Measurements from ENCODE around the gene CYREN. TPM values are rescaled to one million over a fixed set of nuclear protein-coding genes. Genes with fewer than 3 reads are reported as not detected.

The CYREN gene
- polyA plus RNA-seq, 1 donor (not counting 4 experiments of a cell fraction or from before 2014, with no cell fraction given): 41.7 TPM

- DNase-seq (ENCODE audit: low read depth, low spot score) (no peak), FAIRE-seq (no peak)
- Histone ChIP-seq H3K4me1 (ENCODE audit: control insufficient read depth, extremely low read depth, insufficient read depth, low read length) (peaks cover 20% of the 10 kb centered on the region), H3K36me3 (ENCODE audit: control insufficient read depth in 2 of 2, extremely low read depth in 1 of 2, insufficient read depth in 2 of 2, low read length in 2 of 2) (peaks cover 27 to 33% of the 10 kb centered on the region in 2 experiments), H3K27me3 (ENCODE audit: control insufficient read depth, extremely low read depth, insufficient read depth, low read length) (no peaks in the 10 kb centered on the region), H2AFZ (ENCODE audit: control insufficient read depth, low read length) (no peak overlapping the region), H3K9me1 (ENCODE audit: control insufficient read depth, extremely low read depth, insufficient read depth, low read length) (peaks cover 5% of the 10 kb centered on the region), H4K20me1 (ENCODE audit: control insufficient read depth, extremely low read depth, insufficient read depth, low read length) (no peaks in the 10 kb centered on the region), H3K9ac (ENCODE audit: control insufficient read depth, extremely low read depth, insufficient read depth, low read length) (no peak overlapping the region), H3K79me2 (ENCODE audit: control insufficient read depth, insufficient read depth, low read length) (peaks cover 19% of the 10 kb centered on the region), H3K9me3 (ENCODE audit: control insufficient read depth, low read depth, low read length) (no peaks in the 10 kb centered on the region), H3K4me3 (ENCODE audit: control insufficient read depth in 2 of 3, extremely low read depth in 1 of 3, insufficient read depth in 2 of 3, low read depth in 1 of 3, low read length in 3 of 3) (no peak overlapping the region), H3K4me2 (ENCODE audit: control insufficient read depth, extremely low read depth, insufficient read depth, low read depth, low read length) (no peak overlapping the region), H3K27ac (ENCODE audit: control insufficient read depth, insufficient read depth, low read length) (no peak overlapping the region)
- no peak for TF ChIP-seq CTCF (optimal IDR thresholded peaks at IDR 0.05 in 1 of 3, IDR thresholded peaks at IDR 0.05 in 1 of 3, conservative IDR thresholded peaks at IDR 0.05 in 1 of 3; ENCODE audit: extremely low read depth in 1 of 3, insufficient read depth in 2 of 3, low read length in 3 of 3)
- TF ChIP-seq EZH2 (IDR thresholded peaks at IDR 0.05; ENCODE audit: low read length): no peak
- dilution Hi-C loops (cut with MboI; ENCODE audit: extremely low pct_ligation_motif_present, low sequenced_read_pairs): loop anchor here (25.0 kb wide), 1 partner anchor 177 kb away; the partner anchor contains the start of gene AGBL3
Measured at GRCh38 chr7:135164357-135165061, 6.0 kb downstream of the CYREN start.

- H3K4me1 ChIP-seq (ENCODE audit: control insufficient read depth, extremely low read depth, insufficient read depth, low read length): peaks cover 7% of the 10 kb centered on the region
- H3K4me3 ChIP-seq (ENCODE audit: control insufficient read depth in 2 of 3, extremely low read depth in 1 of 3, insufficient read depth in 2 of 3, low read depth in 1 of 3, low read length in 3 of 3): no peak overlapping the region
- H3K9me1 ChIP-seq (ENCODE audit: control insufficient read depth, extremely low read depth, insufficient read depth, low read length): peaks cover 2% of the 10 kb centered on the region
- no peak overlapping the region for H3K4me2 ChIP-seq (ENCODE audit: control insufficient read depth, extremely low read depth, insufficient read depth, low read depth, low read length)
- peaks cover 20 to 22% of the 10 kb centered on the region in 2 experiments for H3K36me3 ChIP-seq (ENCODE audit: control insufficient read depth in 2 of 2, extremely low read depth in 1 of 2, insufficient read depth in 2 of 2, low read length in 2 of 2)
- FAIRE-seq (no peak), DNase-seq (ENCODE audit: low read depth, low spot score) (no peak)
- H2AFZ ChIP-seq (ENCODE audit: control insufficient read depth, low read length): no peak overlapping the region
- H3K27ac ChIP-seq (ENCODE audit: control insufficient read depth, insufficient read depth, low read length): no peak overlapping the region
- dilution Hi-C loops (cut with MboI; ENCODE audit: extremely low pct_ligation_motif_present, low sequenced_read_pairs): loop anchor here (25.0 kb wide), 1 partner anchor 175 kb away; the partner anchor contains the start of gene AGBL3
- no peaks in the 10 kb centered on the region for H4K20me1 ChIP-seq (ENCODE audit: control insufficient read depth, extremely low read depth, insufficient read depth, low read length)
- no peak for TF ChIP-seq EZH2 (IDR thresholded peaks at IDR 0.05; ENCODE audit: low read length)
- TF ChIP-seq CTCF (optimal IDR thresholded peaks at IDR 0.05 in 1 of 3, IDR thresholded peaks at IDR 0.05 in 1 of 3, conservative IDR thresholded peaks at IDR 0.05 in 1 of 3; ENCODE audit: extremely low read depth in 1 of 3, insufficient read depth in 2 of 3, low read length in 3 of 3): no peak
- no peak overlapping the region for H3K9ac ChIP-seq (ENCODE audit: control insufficient read depth, extremely low read depth, insufficient read depth, low read length)
- H3K79me2 ChIP-seq (ENCODE audit: control insufficient read depth, insufficient read depth, low read length): peaks cover 4% of the 10 kb centered on the region
- H3K27me3 ChIP-seq (ENCODE audit: control insufficient read depth, extremely low read depth, insufficient read depth, low read length): no peaks in the 10 kb centered on the region
- H3K9me3 ChIP-seq (ENCODE audit: control insufficient read depth, low read depth, low read length): no peaks in the 10 kb centered on the region
Measured at GRCh38 chr7:135162382-135163001, 8.0 kb downstream of the CYREN start.
